ENCODE measurements around the gene NMS.

The NMS gene

GRCh38 chr2:100470182-100470581 is at the start of gene NMS:
Gene NMS (plus strand): TSS chr2:100470482. CDS start chr2:100470489, 7 bp downstream.
- TF ChIP-seq CTCF (IDR thresholded peaks at IDR 0.05; ENCODE audit: extremely low read depth, missing control alignments): no peak
- DNase-seq (ENCODE audit: low spot score): no peak

GRCh38 chr2:100422320-100423055 is 47.8 kb upstream of the NMS start:
- no peak for DNase-seq (ENCODE audit: low spot score)
- TF ChIP-seq CTCF (IDR thresholded peaks at IDR 0.05; ENCODE audit: extremely low read depth, missing control alignments): no peak

GRCh38 chr2:100423631-100424030 is 46.7 kb upstream of the NMS start:
- no peak for TF ChIP-seq CTCF (IDR thresholded peaks at IDR 0.05; ENCODE audit: extremely low read depth, missing control alignments)
- no peak for DNase-seq (ENCODE audit: low spot score)

- DNase-seq (ENCODE audit: low spot score): no peak
- TF ChIP-seq CTCF (IDR thresholded peaks at IDR 0.05; ENCODE audit: extremely low read depth, missing control alignments): no peak
Measured at GRCh38 chr2:100424277-100424875, 45.9 kb upstream of the NMS start.

GRCh38 chr2:100425107-100425506 is 45.2 kb upstream of the NMS start:
- no peak for TF ChIP-seq CTCF (IDR thresholded peaks at IDR 0.05; ENCODE audit: extremely low read depth, missing control alignments)
- DNase-seq (ENCODE audit: low spot score): no peak

GRCh38 chr2:100425573-100426383 is 44.5 kb upstream of the NMS start:
- DNase-seq (ENCODE audit: low spot score): no peak
- TF ChIP-seq CTCF (IDR thresholded peaks at IDR 0.05; ENCODE audit: extremely low read depth, missing control alignments): no peak

GRCh38 chr2:100426384-100426720 is 43.9 kb upstream of the NMS start:
- TF ChIP-seq CTCF (IDR thresholded peaks at IDR 0.05; ENCODE audit: extremely low read depth, missing control alignments): no peak
- no peak for DNase-seq (ENCODE audit: low spot score)
